ENCODE measurements around the gene EEF1A2. TPM values are rescaled to one million over a fixed set of nuclear protein-coding genes. Genes with fewer than 3 reads are reported as not detected.

The EEF1A2 gene
- total RNA-seq, 2 experiments from 2014 or later, result 0.26 TPM; not detected in 1

- POLR2A ChIA-PET, result no interaction called here
- H3K4me3 Mint-ChIP-seq, result no peak overlapping the region
- H3K27ac Mint-ChIP-seq, result no peak overlapping the region
- DNase-seq (no peak), ATAC-seq (ENCODE audit: low read depth) (no peak)
- H3K4me1 Mint-ChIP-seq, result peaks cover 2% of the 10 kb centered on the region
- H3K27me3 Mint-ChIP-seq, result peaks cover 36% of the 10 kb centered on the region
- H3K9me3 Mint-ChIP-seq, result no peaks in the 10 kb centered on the region
- H3K36me3 Mint-ChIP-seq, result no peaks in the 10 kb centered on the region
These were observed 20.3 kb downstream of the EEF1A2 start for GRCh38 chr20:63478346-63479302.

GRCh38 chr20:63477944-63478343 lies 20.9 kb downstream of the EEF1A2 start:
- ATAC-seq (ENCODE audit: low read depth) (no peak), DNase-seq (no peak)
- peaks cover under 1% of the 10 kb centered on the region for H3K4me1 Mint-ChIP-seq
- H3K27ac Mint-ChIP-seq, result no peak overlapping the region
- H3K36me3 Mint-ChIP-seq, result no peaks in the 10 kb centered on the region
- no peak overlapping the region for H3K4me3 Mint-ChIP-seq
- POLR2A ChIA-PET, result no interaction called here
- peaks cover 40% of the 10 kb centered on the region for H3K27me3 Mint-ChIP-seq
- H3K9me3 Mint-ChIP-seq, result no peaks in the 10 kb centered on the region

- H3K4me1 Mint-ChIP-seq, result no peaks in the 10 kb centered on the region
- POLR2A ChIA-PET, result interaction anchor here (0.7 kb wide), 1 partner anchor 120 kb away, joined by 3 read pairs; no protein-coding TSS in a partner anchor
- peaks cover 37% of the 10 kb centered on the region for H3K27me3 Mint-ChIP-seq
- H3K9me3 Mint-ChIP-seq, result no peaks in the 10 kb centered on the region
- H3K27ac Mint-ChIP-seq, result no peak overlapping the region
- H3K36me3 Mint-ChIP-seq, result no peaks in the 10 kb centered on the region
- no peak for DNase-seq
- ATAC-seq (ENCODE audit: low read depth), result no peak
- H3K4me3 Mint-ChIP-seq, result no peak overlapping the region
These were observed 21.7 kb downstream of the EEF1A2 start for GRCh38 chr20:63477061-63477616.

- no peak overlapping the region for H3K27ac Mint-ChIP-seq
- POLR2A ChIA-PET, result no interaction called here
- no peak overlapping the region for H3K4me3 Mint-ChIP-seq
- no peaks in the 10 kb centered on the region for H3K9me3 Mint-ChIP-seq
- ATAC-seq (ENCODE audit: low read depth), result peak; percentile 48
- no peaks in the 10 kb centered on the region for H3K36me3 Mint-ChIP-seq
- no peak for DNase-seq
- H3K4me1 Mint-ChIP-seq, result no peaks in the 10 kb centered on the region
- H3K27me3 Mint-ChIP-seq, result peaks cover 40% of the 10 kb centered on the region
These were observed 23.7 kb downstream of the EEF1A2 start for GRCh38 chr20:63475209-63475608.

- Mint-ChIP-seq H3K9me3 (no peaks in the 10 kb centered on the region), H3K4me1 (no peaks in the 10 kb centered on the region), H3K27ac (no peak overlapping the region), H3K4me3 (no peak overlapping the region), H3K27me3 (peaks cover 44% of the 10 kb centered on the region), H3K36me3 (no peaks in the 10 kb centered on the region)
- no peak for DNase-seq
- no peak for ATAC-seq (ENCODE audit: low read depth)
- POLR2A ChIA-PET, result no interaction called here
These were observed 25.1 kb downstream of the EEF1A2 start for GRCh38 chr20:63473555-63474449.

GRCh38 chr20:63472862-63473390 lies 26.0 kb downstream of the EEF1A2 start:
- Mint-ChIP-seq H3K27ac (peak overlapping the region; percentile 25), H3K4me1 (no peaks in the 10 kb centered on the region), H3K27me3 (peaks cover 42% of the 10 kb centered on the region), H3K9me3 (no peaks in the 10 kb centered on the region), H3K36me3 (no peaks in the 10 kb centered on the region), H3K4me3 (no peak overlapping the region)
- POLR2A ChIA-PET, result no interaction called here
- ATAC-seq (ENCODE audit: low read depth) (no peak), DNase-seq (no peak)

GRCh38 chr20:63471981-63472831 lies 26.7 kb downstream of the EEF1A2 start, which contains the start of gene KCNQ2:
Gene KCNQ2 (minus strand): TSS chr20:63472655. CDS start chr20:63472463, 192 bp downstream.
- H3K27ac Mint-ChIP-seq, result peak within 1 kb of the TSS; percentile 25
- DNase-seq (no peak), ATAC-seq (ENCODE audit: low read depth) (no peak)
- H3K36me3 Mint-ChIP-seq, result no peaks in the 10 kb centered on the region
- H3K4me3 Mint-ChIP-seq, result no peak within 1 kb of the TSS
- no peaks in the 10 kb centered on the region for H3K9me3 Mint-ChIP-seq
- H3K27me3 Mint-ChIP-seq, result peaks cover 41% of the 10 kb centered on the region
- POLR2A ChIA-PET, result no interaction called here
- H3K4me1 Mint-ChIP-seq, result no peaks in the 10 kb centered on the region

- ATAC-seq (ENCODE audit: low read depth), result no peak
These were observed 27.2 kb downstream of the EEF1A2 start for GRCh38 chr20:63471717-63471980.

GRCh38 chr20:63471002-63471716 lies 27.7 kb downstream of the EEF1A2 start:
- ATAC-seq (ENCODE audit: low read depth), result no peak
- H3K9me3 Mint-ChIP-seq, result no peaks in the 10 kb centered on the region
- POLR2A ChIA-PET, result no interaction called here
- H3K4me1 Mint-ChIP-seq, result no peaks in the 10 kb centered on the region
- DNase-seq, result no peak
- H3K27ac Mint-ChIP-seq, result no peak overlapping the region
- peaks cover 38% of the 10 kb centered on the region for H3K27me3 Mint-ChIP-seq
- H3K4me3 Mint-ChIP-seq, result no peak overlapping the region
- H3K36me3 Mint-ChIP-seq, result no peaks in the 10 kb centered on the region

More at GRCh38 chr20:63471717-63471980, 27.2 kb downstream of the EEF1A2 start:
- POLR2A ChIA-PET, result no interaction called here
- H3K9me3 Mint-ChIP-seq, result no peaks in the 10 kb centered on the region
- H3K36me3 Mint-ChIP-seq, result no peaks in the 10 kb centered on the region
- no peaks in the 10 kb centered on the region for H3K4me1 Mint-ChIP-seq
- H3K27me3 Mint-ChIP-seq, result peaks cover 38% of the 10 kb centered on the region
- no peak overlapping the region for H3K27ac Mint-ChIP-seq
- no peak for DNase-seq
- H3K4me3 Mint-ChIP-seq, result no peak overlapping the region

- ATAC-seq (ENCODE audit: low read depth), result no peak
- H3K4me1 Mint-ChIP-seq, result no peaks in the 10 kb centered on the region
- H3K27ac Mint-ChIP-seq, result no peak overlapping the region
- H3K9me3 Mint-ChIP-seq, result no peaks in the 10 kb centered on the region
- POLR2A ChIA-PET, result no interaction called here
- peaks cover 32% of the 10 kb centered on the region for H3K27me3 Mint-ChIP-seq
- H3K36me3 Mint-ChIP-seq, result no peaks in the 10 kb centered on the region
- no peak for DNase-seq
- no peak overlapping the region for H3K4me3 Mint-ChIP-seq
These were observed 28.5 kb downstream of the EEF1A2 start for GRCh38 chr20:63470410-63470809.

GRCh38 chr20:63469713-63470101 lies 29.2 kb downstream of the EEF1A2 start:
- DNase-seq, result no peak
- Mint-ChIP-seq H3K4me3 (no peak overlapping the region), H3K36me3 (no peaks in the 10 kb centered on the region), H3K27me3 (peaks cover 25% of the 10 kb centered on the region), H3K27ac (no peak overlapping the region), H3K9me3 (no peaks in the 10 kb centered on the region), H3K4me1 (no peaks in the 10 kb centered on the region)
- ATAC-seq (ENCODE audit: low read depth), result no peak
- POLR2A ChIA-PET, result no interaction called here

- Mint-ChIP-seq H3K27ac (no peak overlapping the region), H3K4me1 (no peaks in the 10 kb centered on the region), H3K4me3 (no peak overlapping the region), H3K9me3 (no peaks in the 10 kb centered on the region), H3K36me3 (no peaks in the 10 kb centered on the region), H3K27me3 (peaks cover 21% of the 10 kb centered on the region)
- no peak for ATAC-seq (ENCODE audit: low read depth)
- DNase-seq, result no peak
- POLR2A ChIA-PET, result no interaction called here
These were observed 29.7 kb downstream of the EEF1A2 start for GRCh38 chr20:63469019-63469712.

All from activated naive CD8-positive, alpha-beta T cell treated with anti-CD3 and anti-CD28 coated beads, Interleukin-2, amount 10 ng/mL, durations not matched to agents 7 days and 5 days (primary cell).